Activated naive CD4-positive, alpha-beta T cell treated with anti-CD3 and anti-CD28 coated beads, Interleukin-2, amount 10 ng/mL, durations not matched to agents 7 days and 5 days (primary cell): ENCODE results near the gene PRKCA.
A peak's percentile ranks its signal among the peaks of the same experiment; 100 is the strongest.
"Not testable (repeated sequence)": the region's sequence is repeated elsewhere in the genome, so short reads cannot be mapped to it uniquely, and the experiment has no call there.

Source experiments
- CTCF ChIA-PET: fragments of 350-600 bp; sonication (Branson Sonifier 250); formaldehyde crosslinking; loops from one replicate; lab custom pipeline; 2021; ENCODE audit warnings: antibody characterized with exemption; lab: Charles Lee
- DNase-seq: peaks from one replicate; pipeline ENCODE4 v3.0.0-alpha.2; 2020
- H3K27ac Mint-ChIP-seq: one replicate; pipeline ENCODE4 v1.8.0; 2021; ENCODE audit warnings: mild to moderate bottlenecking, moderate library complexity, mixed read lengths
- H3K27me3 Mint-ChIP-seq: one replicate; pipeline ENCODE4 v1.8.0; 2021; ENCODE audit warnings: mild to moderate bottlenecking, mixed read lengths
- H3K36me3 Mint-ChIP-seq: one replicate; pipeline ENCODE4 v1.8.0; 2021; ENCODE audit warnings: mixed read lengths
- H3K4me1 Mint-ChIP-seq: one replicate; pipeline ENCODE4 v1.8.0; 2021; ENCODE audit warnings: mixed read lengths
- H3K4me3 Mint-ChIP-seq: one replicate; pipeline ENCODE4 v1.8.0; 2021; ENCODE audit warnings: mild to moderate bottlenecking, moderate library complexity, mixed read lengths
- H3K9me3 Mint-ChIP-seq: one replicate; pipeline ENCODE4 v1.8.0; 2021; ENCODE audit warnings: mixed read lengths

PRKCA gene

GRCh38 chr17:66400041-66400688 is 97.8 kb downstream of the PRKCA start:
- Mint-ChIP-seq H3K27ac (peak overlapping the region; percentile 98), H3K4me1 (peaks cover 91% of the 10 kb centered on the region), H3K4me3 (peak overlapping the region; percentile 31), H3K36me3 (peaks cover 31% of the 10 kb centered on the region)
- not testable (repeated sequence) for DNase-seq, H3K27me3 Mint-ChIP-seq, H3K9me3 Mint-ChIP-seq
- CTCF ChIA-PET, result interaction anchor here (0.9 kb wide), 1 partner anchor 96 kb away, joined by 4 read pairs; no protein-coding TSS in a partner anchor

GRCh38 chr17:66400698-66401097 is 98.3 kb downstream of the PRKCA start:
- peaks cover 8% of the 10 kb centered on the region for H3K9me3 Mint-ChIP-seq
- no peaks in the 10 kb centered on the region for H3K27me3 Mint-ChIP-seq
- DNase-seq, result no peak
- H3K27ac Mint-ChIP-seq, result peak overlapping the region; percentile 98
- H3K4me3 Mint-ChIP-seq, result no peak overlapping the region
- H3K36me3 Mint-ChIP-seq, result peaks cover 29% of the 10 kb centered on the region
- peaks cover 92% of the 10 kb centered on the region for H3K4me1 Mint-ChIP-seq
- CTCF ChIA-PET, result no interaction called here

- Mint-ChIP-seq H3K4me3 (no peak overlapping the region), H3K4me1 (peaks cover 92% of the 10 kb centered on the region), H3K36me3 (peaks cover 29% of the 10 kb centered on the region), H3K9me3 (peaks cover 8% of the 10 kb centered on the region), H3K27ac (peak overlapping the region; percentile 98), H3K27me3 (no peaks in the 10 kb centered on the region)
- no peak for DNase-seq
- CTCF ChIA-PET, result no interaction called here
Observed at GRCh38 chr17:66401364-66401763, 99.0 kb downstream of the PRKCA start.

GRCh38 chr17:66403846-66404556 is 101.6 kb downstream of the PRKCA start:
- H3K4me3 Mint-ChIP-seq, result peak overlapping the region; percentile 52
- H3K9me3 Mint-ChIP-seq, result peaks cover 8% of the 10 kb centered on the region
- H3K4me1 Mint-ChIP-seq, result peaks cover 96% of the 10 kb centered on the region
- peak overlapping the region; percentile 93 for H3K27ac Mint-ChIP-seq
- H3K36me3 Mint-ChIP-seq, result peaks cover 23% of the 10 kb centered on the region
- DNase-seq, result no peak
- CTCF ChIA-PET, result interaction anchor here (0.7 to 1.1 kb wide), 3 partner anchors 18 to 65 kb away, joined by 3 to 4 read pairs (median 3); no protein-coding TSS in a partner anchor
- H3K27me3 Mint-ChIP-seq, result no peaks in the 10 kb centered on the region

- H3K36me3 Mint-ChIP-seq, result peaks cover 23% of the 10 kb centered on the region
- CTCF ChIA-PET, result interaction anchor here (1.3 kb wide), 1 partner anchor 21 kb away, joined by 4 read pairs; no protein-coding TSS in a partner anchor
- peak overlapping the region; percentile 80 for H3K4me3 Mint-ChIP-seq
- H3K27me3 Mint-ChIP-seq, result no peaks in the 10 kb centered on the region
- H3K27ac Mint-ChIP-seq, result peak overlapping the region; percentile 96
- peaks cover 4% of the 10 kb centered on the region for H3K9me3 Mint-ChIP-seq
- peaks cover 93% of the 10 kb centered on the region for H3K4me1 Mint-ChIP-seq
- no peak for DNase-seq
Observed at GRCh38 chr17:66405836-66406677, 103.6 kb downstream of the PRKCA start.

GRCh38 chr17:66406701-66407644 is 104.6 kb downstream of the PRKCA start:
- CTCF ChIA-PET, result interaction anchor here (1.3 kb wide), 1 partner anchor 20 kb away, joined by 4 read pairs; no protein-coding TSS in a partner anchor
- H3K9me3 Mint-ChIP-seq, result no peaks in the 10 kb centered on the region
- DNase-seq, result peak; percentile 72
- no peaks in the 10 kb centered on the region for H3K27me3 Mint-ChIP-seq
- H3K4me3 Mint-ChIP-seq, result peak overlapping the region; percentile 80
- H3K36me3 Mint-ChIP-seq, result peaks cover 14% of the 10 kb centered on the region
- H3K27ac Mint-ChIP-seq, result peak overlapping the region; percentile 96
- H3K4me1 Mint-ChIP-seq, result peaks cover 90% of the 10 kb centered on the region

GRCh38 chr17:66407864-66408263 is 105.5 kb downstream of the PRKCA start:
- Mint-ChIP-seq H3K4me3 (peak overlapping the region; percentile 80), H3K9me3 (peaks cover 3% of the 10 kb centered on the region), H3K4me1 (peaks cover 88% of the 10 kb centered on the region), H3K36me3 (peaks cover 17% of the 10 kb centered on the region), H3K27me3 (no peaks in the 10 kb centered on the region), H3K27ac (peak overlapping the region; percentile 96)
- no peak for DNase-seq
- CTCF ChIA-PET, result no interaction called here

- Mint-ChIP-seq H3K27me3 (no peaks in the 10 kb centered on the region), H3K4me3 (no peak overlapping the region), H3K4me1 (peaks cover 87% of the 10 kb centered on the region), H3K36me3 (peaks cover 28% of the 10 kb centered on the region), H3K27ac (no peak overlapping the region), H3K9me3 (peaks cover 8% of the 10 kb centered on the region)
- CTCF ChIA-PET, result no interaction called here
- DNase-seq, result no peak
Observed at GRCh38 chr17:66411520-66411919, 109.1 kb downstream of the PRKCA start.

- DNase-seq, result no peak
Observed at GRCh38 chr17:66412857-66413558, 110.6 kb downstream of the PRKCA start.

GRCh38 chr17:66413559-66414520 is 111.4 kb downstream of the PRKCA start:
- Mint-ChIP-seq H3K4me1 (peaks cover 77% of the 10 kb centered on the region), H3K36me3 (peaks cover 25% of the 10 kb centered on the region), H3K27ac (peak overlapping the region; percentile 70), H3K4me3 (no peak overlapping the region), H3K27me3 (no peaks in the 10 kb centered on the region), H3K9me3 (peaks cover 8% of the 10 kb centered on the region)
- CTCF ChIA-PET, result no interaction called here
- DNase-seq, result no peak

More at GRCh38 chr17:66412857-66413558, 110.6 kb downstream of the PRKCA start:
- Mint-ChIP-seq H3K9me3 (peaks cover 8% of the 10 kb centered on the region), H3K27me3 (no peaks in the 10 kb centered on the region), H3K27ac (peak overlapping the region; percentile 47), H3K4me3 (peak overlapping the region; percentile 29), H3K36me3 (peaks cover 28% of the 10 kb centered on the region), H3K4me1 (peaks cover 84% of the 10 kb centered on the region)
- CTCF ChIA-PET, result no interaction called here

- no peak for DNase-seq
- peaks cover 8% of the 10 kb centered on the region for H3K9me3 Mint-ChIP-seq
- peak overlapping the region; percentile 70 for H3K27ac Mint-ChIP-seq
- CTCF ChIA-PET, result no interaction called here
- H3K4me3 Mint-ChIP-seq, result no peak overlapping the region
- H3K27me3 Mint-ChIP-seq, result no peaks in the 10 kb centered on the region
- peaks cover 21% of the 10 kb centered on the region for H3K36me3 Mint-ChIP-seq
- H3K4me1 Mint-ChIP-seq, result peaks cover 75% of the 10 kb centered on the region
Observed at GRCh38 chr17:66414561-66415175, 112.3 kb downstream of the PRKCA start.
